Right cardiac atrium (tissue), 5 donors: ENCODE data around the gene ABCB6. TPM values are rescaled to one million over a fixed set of nuclear protein-coding genes. Genes with fewer than 3 reads are reported as not detected.

Experiments used
- ATAC-seq, 2 donors: fragments of 200-7000 bp; cut with Tn5 transposase; one replicate each; pipeline versions ENCODE4 v1.8.0 to v1.9.1; 2020; ENCODE audit warnings: moderate library complexity in 2 of 2, mild to moderate bottlenecking in 1 of 2
- DNase-seq, 3 donors: peaks; one replicate each; pipeline ENCODE4 v3.0.0-alpha.2; 2020
- H3K27ac ChIP-seq: one replicate; pipeline ENCODE4 v1.5.1; 2013; ENCODE audit warnings: mild to moderate bottlenecking, low read length, control low read depth, moderate library complexity
- H3K27me3 ChIP-seq: one replicate; pipeline ENCODE4 v1.6.1; 2013; ENCODE audit not compliant: control insufficient read depth, insufficient read depth
- H3K4me1 ChIP-seq: one replicate; pipeline ENCODE4 v1.6.1; 2013; ENCODE audit warnings: low read length; ENCODE audit not compliant: control insufficient read depth, insufficient read depth
- H3K4me3 ChIP-seq: one replicate; pipeline ENCODE4 v1.5.1; 2013; ENCODE audit warnings: low read length, control low read depth
- H3K9me3 ChIP-seq: one replicate; pipeline ENCODE4 v1.6.1; 2013; ENCODE audit warnings: low read length; ENCODE audit not compliant: control insufficient read depth
- WGBS: extraction: QIAGEN DNeasy Blood & Tissue Kit; methylation state at CpG from one replicate; pipeline ENCODE4 v1.1.7; 2013; 5-methylcytosine and 5-hydroxymethylcytosine counted together
- intact Hi-C, 4 donors: fragments of 100-400 bp; cut with DNase I; formaldehyde crosslinking; loops; one replicate each; pipeline versions ENCODE4 v1.11.0 to v1.14.0; 2022 to 2023
- polyA plus RNA-seq: library from polyadenylated mRNA; stranded (reverse); fragments of 200-250 nt; gene quantifications from one replicate; pipeline ENCODE4 v1.2.3, GENCODE V29; 2013
- total RNA-seq, 4 donors: library from RNA; stranded (reverse); fragmentation: NEBNext Ultra II Directional; extraction: Animal tissue kit (Norgen Biotek cat#: 25700); gene quantifications; one replicate each; pipeline ENCODE4 v1.2.1, GENCODE V29; 2021
- donor health status: healthy with polysubstance abuse.
- donor health status: DM: no; HTN: yes; CAD: no.
- donor health status: DM: no; HTN: no; CAD: no.
- donor health status: DM: no; HTN: yes; CAD: no; lungs with severe emphysema.
- donor health status: DM: yes; HTN: yes; CAD: no.

The ABCB6 gene
- total and polyA plus RNA-seq, 5 donors: 19.4 to 30.5 (median 23.4) TPM

DNA sequence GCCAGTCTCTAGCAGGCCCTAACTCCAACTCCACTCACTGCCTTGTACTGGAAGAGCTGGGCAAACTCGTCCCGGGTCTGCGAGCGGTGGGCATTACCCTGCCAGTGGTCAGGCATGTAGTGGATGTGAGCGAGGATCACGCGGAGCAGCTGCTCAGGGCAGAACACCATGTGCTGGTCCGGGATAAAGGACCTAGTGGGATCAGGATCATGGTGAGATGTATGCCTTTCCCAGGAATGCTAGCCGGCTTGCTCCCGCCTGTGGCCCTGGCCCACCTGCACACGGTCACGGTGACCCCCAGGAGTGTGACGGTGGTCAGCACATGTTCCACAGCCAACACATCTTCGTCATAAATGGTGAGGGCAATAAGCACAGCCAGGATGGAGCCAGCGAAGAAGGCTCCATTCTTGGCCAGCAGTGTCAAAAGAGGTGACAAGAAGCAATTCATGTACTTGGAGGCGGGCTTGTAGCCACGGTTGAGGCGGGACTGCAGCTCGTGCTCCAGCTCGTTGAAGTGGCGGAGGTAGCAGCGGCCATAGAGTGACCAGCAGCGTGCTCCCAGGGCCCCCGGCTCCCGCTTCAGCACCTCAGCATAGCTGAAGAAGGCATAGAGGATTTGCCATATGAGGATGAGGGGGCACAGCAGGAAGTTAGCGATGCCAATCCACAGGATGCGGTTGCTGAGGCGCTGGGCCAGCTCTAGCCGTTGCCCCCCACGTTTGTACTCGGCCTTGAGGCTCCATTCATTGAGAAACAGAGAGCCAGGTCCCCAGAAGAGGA lies 5.3 kb upstream of the ABCB6 start:
- H3K27ac ChIP-seq: no peak overlapping the region
- 91% methylated on average over 31 of the region's 31 CpGs for WGBS
- peaks cover 15% of the 10 kb centered on the region for H3K4me1 ChIP-seq

DNA sequence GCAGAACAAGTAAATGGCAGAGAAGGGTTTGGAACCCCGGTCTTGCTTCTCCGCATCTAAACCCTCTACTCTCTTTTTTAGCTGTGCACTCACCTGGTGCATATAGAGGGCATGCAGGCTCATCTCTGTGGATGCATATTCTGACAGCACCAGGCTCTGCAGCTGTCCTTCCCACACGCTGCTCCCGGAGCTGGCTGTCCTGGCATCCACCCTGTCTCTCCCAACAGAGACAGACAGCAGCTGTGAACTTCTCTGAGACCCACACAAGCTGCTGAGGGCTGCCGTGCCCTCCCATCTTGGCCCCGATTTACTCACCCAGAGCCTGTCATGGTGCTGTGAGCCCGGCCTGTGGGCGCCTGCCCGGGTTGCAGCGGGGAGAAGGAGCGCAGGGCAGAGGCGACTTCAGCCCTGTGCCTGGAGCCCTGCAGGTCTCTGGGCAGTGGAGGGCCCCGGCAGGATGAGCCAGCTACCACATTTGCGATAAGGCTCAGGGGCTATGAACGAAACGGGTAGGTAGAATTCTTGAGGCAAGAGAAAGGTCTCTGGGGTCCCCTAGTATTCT lies 3.3 kb upstream of the ABCB6 start:
- intact Hi-C loops: no loop called here
- ATAC-seq (no peak), DNase-seq (peak in 1 of 3 donors; percentile 44)
- Histone ChIP-seq H3K9me3 (no peaks in the 10 kb centered on the region), H3K4me1 (peaks cover 6% of the 10 kb centered on the region), H3K27ac (no peak overlapping the region), H3K4me3 (no peak overlapping the region), H3K27me3 (no peaks in the 10 kb centered on the region)
- WGBS: 92% methylated on average over 16 of the region's 16 CpGs

More for the DNA sequence above, 5.3 kb upstream of the ABCB6 start:
- intact Hi-C loops: no loop called here
- ATAC-seq (no peak), DNase-seq (no peak)
- H3K4me3 ChIP-seq: no peak overlapping the region
- no peaks in the 10 kb centered on the region for H3K27me3 ChIP-seq
- H3K9me3 ChIP-seq: no peaks in the 10 kb centered on the region

GRCh38 chr2:219220652-219221402 lies 2.1 kb upstream of the ABCB6 start:
- intact Hi-C loops: no loop called here
- ATAC-seq (no peak), DNase-seq (peak in 2 of 3 donors; percentile 55 to 60)
- 89% methylated on average over 19 of the region's 19 CpGs for WGBS
- Histone ChIP-seq H3K27ac (no peak overlapping the region), H3K4me1 (peaks cover 6% of the 10 kb centered on the region), H3K9me3 (no peaks in the 10 kb centered on the region), H3K27me3 (no peaks in the 10 kb centered on the region), H3K4me3 (no peak overlapping the region)

DNA sequence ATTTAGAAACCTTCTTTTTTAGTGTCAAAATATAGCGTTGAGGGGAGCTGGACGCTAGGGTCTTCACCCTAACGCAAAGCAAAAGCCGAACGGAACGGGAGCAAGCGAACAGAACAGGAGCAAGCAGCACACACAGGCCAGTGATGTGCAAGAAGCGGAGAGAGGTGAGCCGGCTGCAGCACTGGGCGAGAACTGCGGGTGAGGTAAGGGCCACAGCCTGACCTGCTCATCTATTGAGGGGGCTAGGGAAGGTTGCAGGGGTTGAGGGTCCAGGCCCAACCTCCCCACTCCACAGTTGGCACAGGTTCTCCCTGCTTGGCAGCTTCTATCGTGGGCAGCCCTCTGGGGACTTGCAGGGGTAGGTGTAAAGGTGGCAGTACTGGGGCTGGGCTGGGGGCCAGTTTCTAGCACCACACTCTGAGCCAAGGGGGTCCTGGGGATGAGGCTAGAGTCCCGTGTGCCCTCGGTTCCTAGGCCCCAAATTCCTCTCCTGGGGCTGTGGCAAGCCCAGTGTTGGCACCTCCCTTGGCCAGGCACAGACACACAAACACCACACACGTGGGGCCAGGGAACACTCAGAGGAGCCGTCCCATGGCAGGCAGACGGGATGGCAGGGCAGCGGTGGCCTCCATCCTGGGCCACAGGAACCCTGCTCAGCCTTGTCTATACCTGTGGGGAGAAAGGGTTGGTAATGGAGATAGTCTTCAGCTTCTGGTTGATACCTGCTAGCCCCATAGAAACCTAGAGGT lies 1.2 kb upstream of the ABCB6 start:
- H3K4me1 ChIP-seq: peaks cover 6% of the 10 kb centered on the region
- DNase-seq: peak in 1 of 3 donors; percentile 60
- ATAC-seq: no peak
- H3K4me3 ChIP-seq: no peak overlapping the region
- WGBS: 87% methylated on average over 18 of the region's 18 CpGs
- intact Hi-C loops: no loop called here
- no peaks in the 10 kb centered on the region for H3K9me3 ChIP-seq
- no peaks in the 10 kb centered on the region for H3K27me3 ChIP-seq
- no peak overlapping the region for H3K27ac ChIP-seq

GRCh38 chr2:219218217-219218731 lies 484 bp downstream of the ABCB6 start:
- Histone ChIP-seq H3K4me3 (peak overlapping the region; percentile 11), H3K4me1 (peaks cover 6% of the 10 kb centered on the region), H3K9me3 (no peaks in the 10 kb centered on the region), H3K27me3 (no peaks in the 10 kb centered on the region), H3K27ac (peak overlapping the region; percentile 79)
- DNase-seq: peak; percentile 80 to 92 (median 90)
- ATAC-seq: peak; percentile 60 to 69
- under 1% methylated on average over 37 of the region's 37 CpGs for WGBS
- intact Hi-C loops: no loop called here

- no peaks in the 10 kb centered on the region for H3K27me3 ChIP-seq
- DNase-seq (no peak), ATAC-seq (no peak)
- peaks cover 6% of the 10 kb centered on the region for H3K4me1 ChIP-seq
- no peak overlapping the region for H3K27ac ChIP-seq
- intact Hi-C loops: no loop called here
- H3K9me3 ChIP-seq: no peaks in the 10 kb centered on the region
- 91% methylated on average over 6 of the region's 6 CpGs for WGBS
- H3K4me3 ChIP-seq: no peak overlapping the region
These were observed 2.2 kb downstream of the ABCB6 start for GRCh38 chr2:219216535-219216915.

- intact Hi-C loops: no loop called here
- Histone ChIP-seq H3K27me3 (no peaks in the 10 kb centered on the region), H3K4me1 (peaks cover 6% of the 10 kb centered on the region), H3K4me3 (no peak overlapping the region), H3K27ac (no peak overlapping the region), H3K9me3 (no peaks in the 10 kb centered on the region)
- no peak for ATAC-seq
- DNase-seq: peak in 2 of 3 donors; percentile 60 to 62
- WGBS: 94% methylated on average over 27 of the region's 27 CpGs
These were observed 2.8 kb downstream of the ABCB6 start for GRCh38 chr2:219215871-219216534.

- intact Hi-C loops: loop anchor here in 1 of 4 donors (5.0 kb wide), 1 partner anchor 37 kb away; the partner anchor contains the start of genes CNPPD1 and RETREG2
- ATAC-seq (no peak), DNase-seq (no peak)
- no peak overlapping the region for H3K4me3 ChIP-seq
- H3K27ac ChIP-seq: no peak overlapping the region
- H3K27me3 ChIP-seq: no peaks in the 10 kb centered on the region
- WGBS: 85% methylated on average over 6 of the region's 6 CpGs
- peaks cover 5% of the 10 kb centered on the region for H3K4me1 ChIP-seq
- no peaks in the 10 kb centered on the region for H3K9me3 ChIP-seq
These were observed 4.0 kb downstream of the ABCB6 start for GRCh38 chr2:219214786-219215185.

- DNase-seq (no peak), ATAC-seq (no peak)
- no peaks in the 10 kb centered on the region for H3K4me1 ChIP-seq
- no peaks in the 10 kb centered on the region for H3K9me3 ChIP-seq
- WGBS: 94% methylated on average over 15 of the region's 15 CpGs
- intact Hi-C loops: loop anchor here in 1 of 4 donors (5.0 kb wide), 1 partner anchor 37 kb away; the partner anchor contains the start of genes CNPPD1 and RETREG2
- H3K4me3 ChIP-seq: no peak overlapping the region
- no peak overlapping the region for H3K27ac ChIP-seq
- H3K27me3 ChIP-seq: no peaks in the 10 kb centered on the region
These were observed 4.6 kb downstream of the ABCB6 start for GRCh38 chr2:219214141-219214540.

GRCh38 chr2:219213486-219214071 lies 5.2 kb downstream of the ABCB6 start:
- ATAC-seq: no peak
- H3K4me1 ChIP-seq: no peaks in the 10 kb centered on the region
- H3K27ac ChIP-seq: no peak overlapping the region
- no peak for DNase-seq
- 94% methylated on average over 10 of the region's 10 CpGs for WGBS
- no peak overlapping the region for H3K4me3 ChIP-seq
- H3K9me3 ChIP-seq: no peaks in the 10 kb centered on the region
- H3K27me3 ChIP-seq: no peaks in the 10 kb centered on the region
- intact Hi-C loops: loop anchor here in 1 of 4 donors (5.0 kb wide), 1 partner anchor 36 kb away; the partner anchor contains the start of genes CNPPD1 and RETREG2
